ENCODE measurements around the gene OR10G7. TPM values are rescaled to one million over a fixed set of nuclear protein-coding genes. Genes with fewer than 3 reads are reported as not detected.

The OR10G7 gene
- total and polyA plus RNA-seq, 10 of the 15 experiments (the other 5 are each of a cell fraction or from before 2014, with no cell fraction given): not detected

- Histone ChIP-seq H3K4me1 (ENCODE audit: control insufficient read depth, insufficient read depth, low read length) (peaks cover 10% of the 10 kb centered on the region), H3K27me3 (replicated peaks in 1 of 2; ENCODE audit: control insufficient read depth in 2 of 2, insufficient read depth in 2 of 2, low read length in 1 of 2) (peaks cover 0 to 2% of the 10 kb centered on the region in 2 experiments; a peak in 1 of 4 replicates), H3K4me3 (no peak overlapping the region), H3K9ac (ENCODE audit: control insufficient read depth, insufficient read depth, low read length) (no peak overlapping the region), H3K36me3 (ENCODE audit: control insufficient read depth in 2 of 2, insufficient read depth in 2 of 2, low read length in 1 of 2) (no peaks in the 10 kb centered on the region), H3K79me2 (ENCODE audit: control insufficient read depth, insufficient read depth, low read length) (no peaks in the 10 kb centered on the region), H2AFZ (ENCODE audit: control insufficient read depth, low read depth, low read length) (no peak overlapping the region), H3K9me3 (replicated peaks; ENCODE audit: control insufficient read depth, insufficient read depth, low read length) (no peaks in the 10 kb centered on the region; the same call in 2 of the 3 replicates), H3K4me2 (ENCODE audit: control insufficient read depth, insufficient read depth) (no peak overlapping the region), H3K27ac (ENCODE audit: control insufficient read depth, insufficient read depth) (no peak overlapping the region), H4K20me1 (ENCODE audit: control insufficient read depth, insufficient read depth) (no peaks in the 10 kb centered on the region)
- intact Hi-C loops (cut with micrococcal nuclease; ENCODE audit: unreplicated experiment) (no loop called here), in situ Hi-C loops (cut with MboI) (loop anchor here (10.0 kb wide), 1 partner anchor 509 kb away; no protein-coding TSS in a partner anchor)
- POLR2A ChIA-PET: no interaction called here
- SMC1A ChIA-PET (ENCODE audit: uncharacterized antibody, unreplicated experiment): interaction anchor here (1.1 to 3.4 kb wide), 4 partner anchors 11 to 327 kb away, joined by 3 to 13 read pairs (median 6); no protein-coding TSS in a partner anchor
- 57% methylated on average over 6 of the region's 6 CpGs for WGBS (ENCODE audit: insufficient coverage, insufficient replicate concordance, low lambda C conversion rate, missing lambda C conversion rate)
- no peak for DNase-seq (ENCODE audit: low read depth, low spot score)
- CTCF ChIA-PET: interaction anchor here (0.7 to 1.2 kb wide), 4 partner anchors 118 to 123 kb away, joined by 3 read pairs; no protein-coding TSS in a partner anchor
- BruUV-seq (replicated peaks): no TSS peak
- RAD21 ChIA-PET (ENCODE audit: unreplicated experiment): interaction anchor here (1.0 kb wide), 1 partner anchor 118 kb away, joined by 3 read pairs; no protein-coding TSS in a partner anchor
- ATAC-seq: no peak
- FAIRE-seq: no peak
- no peak for TF ChIP-seq ZBTB33 (IDR thresholded peaks at IDR 0.05)
- no peak for TF ChIP-seq SRF (IDR thresholded peaks at IDR 0.05; ENCODE audit: low read depth in 2 of 2, low read length in 2 of 2)
- TF ChIP-seq BCL11A (IDR thresholded peaks at IDR 0.05; ENCODE audit: low read depth, low read length): no peak
- no peak for TF ChIP-seq MYB (IDR thresholded peaks at IDR 0.05; ENCODE audit: borderline replicate concordance, low read depth, low read length)
- TF ChIP-seq MTA3 (IDR thresholded peaks at IDR 0.05; ENCODE audit: borderline replicate concordance, low read length): no peak
- no peak for TF ChIP-seq TCF3 (IDR thresholded peaks at IDR 0.05; ENCODE audit: borderline replicate concordance, insufficient read depth, low read depth, low read length)
- no peak for TF ChIP-seq ETV6 (conservative IDR thresholded peaks at IDR 0.05 in 1 of 2, IDR thresholded peaks at IDR 0.05 in 1 of 2; ENCODE audit: borderline replicate concordance in 1 of 2, low read depth in 1 of 2)
- TF ChIP-seq BCL3 (IDR thresholded peaks at IDR 0.05; ENCODE audit: borderline replicate concordance, insufficient read depth, low read depth, low read length, poor library complexity, severe bottlenecking): no peak
- TF ChIP-seq EP300 (IDR thresholded peaks at IDR 0.05; ENCODE audit: borderline replicate concordance in 1 of 2, control insufficient read depth in 1 of 2, low read depth in 2 of 2, low read length in 2 of 2): no peak
- no peak for TF ChIP-seq ZBTB11 (CRISPR knock-in tag; IDR thresholded peaks at IDR 0.05)
- TF ChIP-seq RELB (IDR thresholded peaks at IDR 0.05; ENCODE audit: low read depth): no peak
- no peak for TF ChIP-seq FOXM1 (IDR thresholded peaks at IDR 0.05; ENCODE audit: low read depth, low read length)
- no peak for TF ChIP-seq CBFB (IDR thresholded peaks at IDR 0.05; ENCODE audit: low read depth)
- no peak for TF ChIP-seq ATF3 (IDR thresholded peaks at IDR 0.05; ENCODE audit: borderline replicate concordance, extremely low read depth, low read depth, low read length)
Observed at GRCh38 chr11:124075492-124075840, 34.3 kb upstream of the OR10G7 start.
